GM18951 (cell line): ENCODE results near the gene TBX10.
A peak's percentile ranks its signal among the peaks of the same experiment; 100 is the strongest.
"Not testable (repeated sequence)": the region's sequence is repeated elsewhere in the genome, so short reads cannot be mapped to it uniquely, and the experiment has no call there.

Experiments
- POLR2A ChIP-seq: IDR thresholded peaks from 4 replicates; pipeline ENCODE4 v1.6.1; 2011; ENCODE audit warnings: mild to moderate bottlenecking; ENCODE audit not compliant: insufficient read length, insufficient read depth; ENCODE audit errors: extremely low read depth
- in situ Hi-C: fragments of 300-500 bp; cut with MboI; formaldehyde crosslinking; loops from one replicate; pipeline ENCODE4 v1.12.0; 2022; ENCODE audit warnings: low sequenced_read_pairs, mixed read lengths, inconsistent platforms; ENCODE audit not compliant: unreplicated experiment

The TBX10 gene

DNA sequence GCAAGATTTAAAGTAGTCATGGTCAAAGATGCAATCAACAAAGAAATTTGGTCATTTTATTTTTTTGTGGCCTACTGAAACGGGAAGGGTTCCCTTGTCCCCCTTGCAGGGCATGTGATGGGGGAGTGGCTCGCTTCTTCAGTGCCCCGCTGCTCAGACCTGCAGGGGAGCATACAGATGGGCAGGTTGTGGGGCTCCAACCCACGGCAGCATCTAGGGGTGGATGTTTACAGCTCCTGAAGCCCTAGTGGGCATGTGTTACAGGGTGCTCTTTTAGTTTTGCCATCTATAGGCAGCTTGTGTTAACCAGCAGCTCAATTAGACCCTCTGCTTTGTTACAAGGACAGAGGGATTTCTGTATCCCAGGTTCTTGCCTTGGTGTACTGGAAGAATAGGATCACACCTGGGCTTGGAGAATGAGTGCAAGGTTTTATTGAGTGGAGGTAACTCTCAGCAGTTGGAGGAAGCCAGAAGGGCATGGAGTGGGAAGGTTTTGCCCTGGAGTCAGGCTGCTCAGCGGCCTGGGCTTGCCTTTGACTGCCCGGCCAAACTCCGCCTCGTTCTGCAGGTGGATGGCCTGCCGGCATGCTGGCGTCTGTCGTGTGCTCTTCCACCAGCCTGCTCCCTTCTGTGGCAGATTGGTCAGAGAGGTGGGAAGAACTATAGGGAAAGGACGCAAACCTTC lies 46.5 kb downstream of the TBX10 start:
- TF ChIP-seq POLR2A = no peak
- in situ Hi-C loops = no loop called here

DNA sequence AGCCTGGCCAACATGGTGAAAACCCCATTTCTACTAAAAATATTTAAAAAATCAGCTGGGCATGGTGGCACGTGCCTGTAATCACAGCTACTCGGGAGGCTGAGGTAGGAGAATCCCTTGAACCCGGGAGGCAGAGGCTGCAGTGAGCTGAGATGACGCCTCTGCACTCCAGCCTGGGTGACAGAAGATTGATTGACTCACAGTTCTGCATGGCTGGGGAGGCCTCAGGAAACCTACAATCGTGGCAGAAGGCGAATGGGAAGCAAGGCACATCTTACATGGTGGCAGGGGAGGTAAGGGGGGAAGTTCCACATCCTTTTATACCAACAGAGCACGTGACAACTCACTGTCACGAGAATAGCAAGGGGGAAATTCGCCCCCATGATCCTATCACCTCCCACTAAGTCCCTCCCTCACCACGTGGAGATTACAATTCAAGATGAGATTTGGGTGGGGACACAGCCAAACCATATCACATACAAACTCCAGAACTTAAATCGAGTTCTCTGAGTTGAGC lies 50.6 kb downstream of the TBX10 start:
- in situ Hi-C loops = not testable (repeated sequence)

DNA sequence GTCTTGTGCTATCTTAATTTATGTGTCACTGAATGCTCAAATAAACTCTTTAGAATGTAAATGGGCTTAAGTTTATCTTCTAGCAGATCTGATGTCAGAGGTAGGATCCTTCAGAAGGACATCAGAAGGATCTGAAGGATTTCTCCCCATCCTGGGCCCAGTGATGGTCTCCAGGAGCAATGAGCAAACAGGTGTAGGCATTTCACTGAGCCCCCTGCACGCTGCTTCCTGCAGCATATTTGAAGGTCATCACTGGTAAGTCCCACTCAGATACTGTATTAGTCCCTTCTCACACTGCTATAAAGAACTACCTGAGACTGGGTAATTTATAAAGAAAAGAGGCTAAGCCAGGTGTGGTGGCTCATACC lies 51.4 kb downstream of the TBX10 start:
- TF ChIP-seq POLR2A = no peak
- in situ Hi-C loops = no loop called here

- in situ Hi-C loops = no loop called here
These were observed 52.9 kb downstream of the TBX10 start for GRCh38 chr11:67586568-67587250.

GRCh38 chr11:67585911-67586310 lies 53.7 kb downstream of the TBX10 start:
- TF ChIP-seq POLR2A = no peak
- in situ Hi-C loops = no loop called here

More at GRCh38 chr11:67586568-67587250, 52.9 kb downstream of the TBX10 start:
- no peak for TF ChIP-seq POLR2A

GRCh38 chr11:67584881-67585873 lies 54.4 kb downstream of the TBX10 start:
- in situ Hi-C loops = no loop called here
- TF ChIP-seq POLR2A = peak; percentile 10

DNA sequence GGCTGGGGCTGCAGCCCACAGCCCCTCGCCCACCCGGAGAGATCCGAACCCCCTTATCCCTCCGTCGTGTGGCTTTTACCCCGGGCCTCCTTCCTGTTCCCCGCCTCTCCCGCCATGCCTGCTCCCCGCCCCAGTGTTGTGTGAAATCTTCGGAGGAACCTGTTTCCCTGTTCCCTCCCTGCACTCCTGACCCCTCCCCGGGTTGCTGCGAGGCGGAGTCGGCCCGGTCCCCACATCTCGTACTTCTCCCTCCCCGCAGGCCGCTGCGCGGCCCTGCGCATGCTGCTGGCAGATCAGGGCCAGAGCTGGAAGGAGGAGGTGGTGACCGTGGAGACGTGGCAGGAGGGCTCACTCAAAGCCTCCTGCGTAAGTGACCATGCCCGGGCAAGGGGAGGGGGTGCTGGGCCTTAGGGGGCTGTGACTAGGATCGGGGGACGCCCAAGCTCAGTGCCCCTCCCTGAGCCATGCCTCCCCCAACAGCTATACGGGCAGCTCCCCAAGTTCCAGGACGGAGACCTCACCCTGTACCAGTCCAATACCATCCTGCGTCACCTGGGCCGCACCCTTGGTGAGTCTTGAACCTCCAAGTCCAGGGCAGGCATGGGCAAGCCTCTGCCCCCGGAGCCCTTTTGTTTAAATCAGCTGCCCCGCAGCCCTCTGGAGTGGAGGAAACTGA lies 55.2 kb downstream of the TBX10 start:
- peak; percentile 10 for TF ChIP-seq POLR2A
- in situ Hi-C loops = no loop called here

DNA sequence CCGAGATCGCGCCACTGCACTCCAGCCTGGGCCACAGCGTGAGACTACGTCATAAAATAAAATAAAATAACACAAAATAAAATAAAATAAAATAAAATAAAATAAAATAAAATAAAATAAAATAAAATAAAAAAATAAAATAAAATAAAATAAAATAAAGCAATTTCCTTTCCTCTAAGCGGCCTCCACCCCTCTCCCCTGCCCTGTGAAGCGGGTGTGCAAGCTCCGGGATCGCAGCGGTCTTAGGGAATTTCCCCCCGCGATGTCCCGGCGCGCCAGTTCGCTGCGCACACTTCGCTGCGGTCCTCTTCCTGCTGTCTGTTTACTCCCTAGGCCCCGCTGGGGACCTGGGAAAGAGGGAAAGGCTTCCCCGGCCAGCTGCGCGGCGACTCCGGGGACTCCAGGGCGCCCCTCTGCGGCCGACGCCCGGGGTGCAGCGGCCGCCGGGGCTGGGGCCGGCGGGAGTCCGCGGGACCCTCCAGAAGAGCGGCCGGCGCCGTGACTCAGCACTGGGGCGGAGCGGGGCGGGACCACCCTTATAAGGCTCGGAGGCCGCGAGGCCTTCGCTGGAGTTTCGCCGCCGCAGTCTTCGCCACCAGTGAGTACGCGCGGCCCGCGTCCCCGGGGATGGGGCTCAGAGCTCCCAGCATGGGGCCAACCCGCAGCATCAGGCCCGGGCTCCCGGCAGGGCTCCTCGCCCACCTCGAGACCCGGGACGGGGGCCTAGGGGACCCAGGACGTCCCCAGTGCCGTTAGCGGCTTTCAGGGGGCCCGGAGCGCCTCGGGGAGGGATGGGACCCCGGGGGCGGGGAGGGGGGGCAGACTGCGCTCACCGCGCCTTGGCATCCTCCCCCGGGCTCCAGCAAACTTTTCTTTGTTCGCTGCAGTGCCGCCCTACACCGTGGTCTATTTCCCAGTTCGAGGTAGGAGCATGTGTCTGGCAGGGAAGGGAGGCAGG lies 56.0 kb downstream of the TBX10 start, which contains the start of gene GSTP1:
Gene GSTP1 (plus strand): TSS at position 566 of the 958 bp plus-strand sequence. CDS start 32 bp downstream, at position 598.
- in situ Hi-C loops = no loop called here
- peak; percentile 99 for TF ChIP-seq POLR2A

DNA sequence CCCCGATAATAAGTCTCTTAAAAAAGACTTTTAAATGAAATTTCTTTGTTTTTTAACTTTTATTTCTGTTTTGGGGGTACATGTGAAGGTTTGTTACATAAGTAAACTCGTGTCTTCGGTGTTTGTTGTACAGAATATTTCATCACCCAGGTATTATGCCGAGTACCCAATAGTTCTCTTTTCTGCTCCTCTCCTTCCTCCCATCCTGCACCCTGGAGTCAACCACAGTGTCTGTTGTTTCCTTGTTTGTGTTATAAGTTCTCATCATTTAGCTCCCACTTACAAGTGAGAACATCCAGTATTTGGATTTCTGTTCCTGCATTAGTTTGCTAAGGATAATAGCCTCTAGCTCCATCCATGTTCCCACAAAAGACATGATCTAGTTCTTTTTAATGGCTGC lies 57.6 kb downstream of the TBX10 start:
- in situ Hi-C loops = no loop called here
- TF ChIP-seq POLR2A = no peak

DNA sequence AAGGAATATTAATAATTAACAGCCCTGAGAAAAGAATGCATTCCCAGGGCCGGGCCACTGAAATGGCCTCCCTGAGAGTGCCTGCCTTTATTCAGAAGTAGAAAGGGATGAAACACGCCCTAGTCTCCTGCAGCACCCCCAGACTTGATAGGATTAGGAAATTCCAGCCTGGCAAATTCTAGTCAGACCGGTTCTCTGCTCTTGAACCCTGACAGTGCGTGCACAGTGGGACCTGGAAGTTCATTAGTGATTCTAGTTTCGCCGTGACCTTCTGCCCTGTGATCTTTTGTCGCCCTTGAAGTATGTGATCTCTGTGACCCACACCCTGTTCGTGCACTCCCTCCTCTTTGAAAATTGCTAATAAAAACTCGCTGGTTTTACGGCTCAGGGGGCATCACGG lies 58.1 kb downstream of the TBX10 start:
- TF ChIP-seq POLR2A = no peak
- in situ Hi-C loops = no loop called here
